ENCODE data around the gene PIK3R2.

Gene PIK3R2

GRCh38 chr19:18170714-18171255 is 17.8 kb downstream of the PIK3R2 start (continued):
- no peak for TF ChIP-seq ZFP30 (CRISPR knock-in tag; IDR thresholded peaks at IDR 0.05)
- no peak for TF ChIP-seq PPARA (CRISPR knock-in tag; IDR thresholded peaks at IDR 0.05; ENCODE audit: borderline replicate concordance)
- TF ChIP-seq, protein P1, sequence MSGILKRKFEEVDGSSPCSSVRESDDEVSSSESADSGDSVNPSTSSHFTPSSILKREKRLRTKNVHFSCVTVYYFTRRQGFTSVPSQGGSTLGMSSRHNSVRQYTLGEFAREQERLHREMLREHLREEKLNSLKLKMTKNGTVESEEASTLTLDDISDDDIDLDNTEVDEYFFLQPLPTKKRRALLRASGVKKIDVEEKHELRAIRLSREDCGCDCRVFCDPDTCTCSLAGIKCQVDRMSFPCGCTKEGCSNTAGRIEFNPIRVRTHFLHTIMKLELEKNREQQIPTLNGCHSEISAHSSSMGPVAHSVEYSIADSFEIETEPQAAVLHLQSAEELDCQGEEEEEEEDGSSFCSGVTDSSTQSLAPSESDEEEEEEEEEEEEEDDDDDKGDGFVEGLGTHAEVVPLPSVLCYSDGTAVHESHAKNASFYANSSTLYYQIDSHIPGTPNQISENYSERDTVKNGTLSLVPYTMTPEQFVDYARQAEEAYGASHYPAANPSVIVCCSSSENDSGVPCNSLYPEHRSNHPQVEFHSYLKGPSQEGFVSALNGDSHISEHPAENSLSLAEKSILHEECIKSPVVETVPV (CRISPR knock-in tag; IDR thresholded peaks at IDR 0.05), result no peak
- TF ChIP-seq CREB5 (CRISPR knock-in tag; IDR thresholded peaks at IDR 0.05; ENCODE audit: low read depth), result no peak
- TF ChIP-seq CSDC2 (CRISPR knock-in tag; IDR thresholded peaks at IDR 0.05), result no peak
- no peak for TF ChIP-seq ZNF70 (CRISPR knock-in tag; IDR thresholded peaks at IDR 0.05)
- TF ChIP-seq RARB (CRISPR knock-in tag; IDR thresholded peaks at IDR 0.05), result no peak
- no peak for TF ChIP-seq ISL1 (CRISPR knock-in tag; IDR thresholded peaks at IDR 0.05)
- TF ChIP-seq TCF4 (CRISPR knock-in tag; IDR thresholded peaks at IDR 0.05; ENCODE audit: borderline replicate concordance), result no peak

- no peak for ATAC-seq
- no peak for TF ChIP-seq ZNF565 (CRISPR knock-in tag; conservative IDR thresholded peaks at IDR 0.05; ENCODE audit: low read depth)
- no peak for TF ChIP-seq CSDC2 (CRISPR knock-in tag; IDR thresholded peaks at IDR 0.05)
- no peak for TF ChIP-seq TSHZ2 (CRISPR knock-in tag; IDR thresholded peaks at IDR 0.05)
- TF ChIP-seq GLIS3 (CRISPR knock-in tag; IDR thresholded peaks at IDR 0.05), result no peak
- TF ChIP-seq ZC3H10 (CRISPR knock-in tag; IDR thresholded peaks at IDR 0.05), result no peak
- no peak for TF ChIP-seq PPARA (CRISPR knock-in tag; IDR thresholded peaks at IDR 0.05; ENCODE audit: borderline replicate concordance)
Observed at GRCh38 chr19:18171605-18172327, 18.8 kb downstream of the PIK3R2 start.

DNA sequence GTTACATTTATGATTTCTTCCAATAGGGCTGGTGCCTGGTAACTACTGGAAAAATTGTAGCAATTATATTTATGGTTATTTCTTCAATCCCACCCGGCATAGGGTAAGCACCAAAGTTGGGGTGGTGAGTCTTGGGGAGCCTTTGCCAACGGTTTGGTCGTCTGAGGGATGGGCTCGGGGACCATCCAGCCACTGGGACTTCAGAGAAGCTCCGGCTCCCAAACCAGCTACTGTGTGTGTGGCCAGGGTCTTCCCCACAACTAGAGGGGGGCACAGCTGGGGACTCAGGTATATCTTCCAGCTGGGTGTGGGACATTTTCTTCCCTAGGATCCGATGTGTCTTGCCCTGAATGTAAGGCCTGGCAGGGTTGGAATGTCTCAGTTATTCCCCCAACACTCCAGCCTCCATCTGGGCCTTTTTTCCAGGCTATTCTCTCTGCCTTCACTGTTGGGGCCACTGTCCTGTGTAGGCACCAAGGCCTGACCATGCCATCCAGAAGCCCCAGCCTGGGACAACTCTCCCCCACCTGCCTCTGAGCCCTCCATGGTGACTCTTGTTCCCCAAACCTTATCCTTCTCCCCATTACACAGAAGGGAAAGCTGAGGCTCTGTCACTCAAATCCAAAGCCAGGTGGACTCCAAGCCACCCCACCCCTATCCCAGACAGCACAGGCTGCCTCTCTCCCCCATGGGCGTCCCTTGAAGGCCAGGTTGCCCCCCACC is 19.5 kb downstream of the PIK3R2 start:
- ATAC-seq, result no peak
- TF ChIP-seq CREB5 (CRISPR knock-in tag; IDR thresholded peaks at IDR 0.05; ENCODE audit: low read depth), result no peak
- no peak for TF ChIP-seq ZNF8 (CRISPR knock-in tag; IDR thresholded peaks at IDR 0.05)
- TF ChIP-seq PATZ1 (CRISPR knock-in tag; IDR thresholded peaks at IDR 0.05; ENCODE audit: borderline replicate concordance), result no peak
- TF ChIP-seq ZNF70 (CRISPR knock-in tag; IDR thresholded peaks at IDR 0.05), result no peak
- no peak for TF ChIP-seq ESRRG (CRISPR knock-in tag; IDR thresholded peaks at IDR 0.05)
- TF ChIP-seq ZFP3 (CRISPR knock-in tag; IDR thresholded peaks at IDR 0.05), result no peak
- TF ChIP-seq BACH2 (CRISPR knock-in tag; IDR thresholded peaks at IDR 0.05; ENCODE audit: borderline replicate concordance), result no peak
- TF ChIP-seq CSDC2 (CRISPR knock-in tag; IDR thresholded peaks at IDR 0.05), result no peak
- no peak for TF ChIP-seq ARNTL (CRISPR knock-in tag; IDR thresholded peaks at IDR 0.05; ENCODE audit: borderline replicate concordance, low read depth)
- TF ChIP-seq SNAI2 (CRISPR knock-in tag; IDR thresholded peaks at IDR 0.05), result no peak
- no peak for TF ChIP-seq PPARA (CRISPR knock-in tag; IDR thresholded peaks at IDR 0.05; ENCODE audit: borderline replicate concordance)
- TF ChIP-seq ZNF565 (CRISPR knock-in tag; conservative IDR thresholded peaks at IDR 0.05; ENCODE audit: low read depth), result no peak
- no peak for TF ChIP-seq TOX (CRISPR knock-in tag; IDR thresholded peaks at IDR 0.05; ENCODE audit: borderline replicate concordance)
- no peak for TF ChIP-seq ISL1 (CRISPR knock-in tag; IDR thresholded peaks at IDR 0.05)
- TF ChIP-seq TSHZ2 (CRISPR knock-in tag; IDR thresholded peaks at IDR 0.05), result no peak
- no peak for TF ChIP-seq OSR1 (CRISPR knock-in tag; IDR thresholded peaks at IDR 0.05)
- no peak for TF ChIP-seq ZC3H10 (CRISPR knock-in tag; IDR thresholded peaks at IDR 0.05)
- no peak for TF ChIP-seq GLIS3 (CRISPR knock-in tag; IDR thresholded peaks at IDR 0.05)
